GM12875 (cell line): ENCODE results near the gene SMIM1.
"Not testable (repeated sequence)": the region's sequence is repeated elsewhere in the genome, so short reads cannot be mapped to it uniquely, and the experiment has no call there.

Experiments used
- H3K4me3 ChIP-seq: one replicate; pipeline ENCODE4 v1.5.1; 2011; ENCODE audit warnings: low read depth, low read length, control low read depth
- TF ChIP-seq, protein P1 (sequence below): IDR thresholded peaks from 2 replicates; pipeline ENCODE4 v1.5.1; 2011; ENCODE audit warnings: low read depth, mild to moderate bottlenecking, control low read depth, inconsistent platforms, low read length, moderate library complexity, borderline replicate concordance; ENCODE audit not compliant: insufficient read depth

SMIM1 gene

DNA sequence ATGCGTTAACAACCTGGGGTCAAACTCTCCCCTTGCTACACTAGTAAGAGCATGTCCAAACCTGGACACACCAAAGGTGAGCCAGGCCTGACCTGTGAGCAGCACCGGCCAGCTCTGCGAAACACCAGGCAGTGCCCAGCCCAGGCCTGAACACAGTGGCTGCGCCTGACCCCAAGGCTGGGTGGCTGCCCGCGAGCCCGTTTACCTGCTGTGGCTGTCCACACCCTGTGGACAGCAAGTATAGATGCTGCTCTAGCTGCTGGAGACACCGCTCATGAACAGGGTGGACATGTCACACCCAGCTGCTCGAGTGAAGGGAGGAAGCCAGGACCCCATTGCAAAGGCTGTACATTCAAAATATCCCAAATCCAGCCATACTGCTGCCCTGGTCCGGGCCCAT lies 27.9 kb upstream of the SMIM1 start:
- TF ChIP-seq, protein P1, sequence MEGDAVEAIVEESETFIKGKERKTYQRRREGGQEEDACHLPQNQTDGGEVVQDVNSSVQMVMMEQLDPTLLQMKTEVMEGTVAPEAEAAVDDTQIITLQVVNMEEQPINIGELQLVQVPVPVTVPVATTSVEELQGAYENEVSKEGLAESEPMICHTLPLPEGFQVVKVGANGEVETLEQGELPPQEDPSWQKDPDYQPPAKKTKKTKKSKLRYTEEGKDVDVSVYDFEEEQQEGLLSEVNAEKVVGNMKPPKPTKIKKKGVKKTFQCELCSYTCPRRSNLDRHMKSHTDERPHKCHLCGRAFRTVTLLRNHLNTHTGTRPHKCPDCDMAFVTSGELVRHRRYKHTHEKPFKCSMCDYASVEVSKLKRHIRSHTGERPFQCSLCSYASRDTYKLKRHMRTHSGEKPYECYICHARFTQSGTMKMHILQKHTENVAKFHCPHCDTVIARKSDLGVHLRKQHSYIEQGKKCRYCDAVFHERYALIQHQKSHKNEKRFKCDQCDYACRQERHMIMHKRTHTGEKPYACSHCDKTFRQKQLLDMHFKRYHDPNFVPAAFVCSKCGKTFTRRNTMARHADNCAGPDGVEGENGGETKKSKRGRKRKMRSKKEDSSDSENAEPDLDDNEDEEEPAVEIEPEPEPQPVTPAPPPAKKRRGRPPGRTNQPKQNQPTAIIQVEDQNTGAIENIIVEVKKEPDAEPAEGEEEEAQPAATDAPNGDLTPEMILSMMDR = no peak

GRCh38 chr1:3745071-3745470 lies 27.5 kb upstream of the SMIM1 start:
- TF ChIP-seq, protein P1 = no peak
- no peak overlapping the region for H3K4me3 ChIP-seq

More for the DNA sequence above, 27.9 kb upstream of the SMIM1 start:
- no peak overlapping the region for H3K4me3 ChIP-seq

- TF ChIP-seq, protein P1 = no peak
- no peak overlapping the region for H3K4me3 ChIP-seq
These were observed 26.8 kb upstream of the SMIM1 start for GRCh38 chr1:3745590-3746381.

DNA sequence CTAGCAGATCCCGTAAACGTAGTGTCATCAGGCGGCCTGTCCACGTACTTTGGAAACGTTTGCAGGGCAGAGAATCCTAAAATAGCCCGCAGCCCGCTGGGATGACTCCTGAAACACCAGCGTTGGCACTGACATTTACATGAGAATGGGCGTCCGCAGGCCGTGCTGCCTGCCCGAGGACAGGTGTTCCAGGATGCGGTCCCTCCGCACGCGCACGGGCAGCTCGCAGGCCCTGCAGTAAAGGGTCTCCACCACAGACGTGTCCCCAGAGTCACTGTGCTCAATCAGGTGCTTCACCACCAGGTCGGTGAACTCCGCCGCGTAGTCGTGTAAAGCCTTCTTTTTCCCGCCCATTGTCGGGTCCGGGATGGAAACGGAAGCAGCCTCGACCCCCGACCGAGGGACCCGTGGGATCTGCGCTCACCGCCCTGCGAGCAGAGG lies 26.1 kb upstream of the SMIM1 start:
- peak overlapping the region; percentile 65 for H3K4me3 ChIP-seq
- TF ChIP-seq, protein P1 = no peak

DNA sequence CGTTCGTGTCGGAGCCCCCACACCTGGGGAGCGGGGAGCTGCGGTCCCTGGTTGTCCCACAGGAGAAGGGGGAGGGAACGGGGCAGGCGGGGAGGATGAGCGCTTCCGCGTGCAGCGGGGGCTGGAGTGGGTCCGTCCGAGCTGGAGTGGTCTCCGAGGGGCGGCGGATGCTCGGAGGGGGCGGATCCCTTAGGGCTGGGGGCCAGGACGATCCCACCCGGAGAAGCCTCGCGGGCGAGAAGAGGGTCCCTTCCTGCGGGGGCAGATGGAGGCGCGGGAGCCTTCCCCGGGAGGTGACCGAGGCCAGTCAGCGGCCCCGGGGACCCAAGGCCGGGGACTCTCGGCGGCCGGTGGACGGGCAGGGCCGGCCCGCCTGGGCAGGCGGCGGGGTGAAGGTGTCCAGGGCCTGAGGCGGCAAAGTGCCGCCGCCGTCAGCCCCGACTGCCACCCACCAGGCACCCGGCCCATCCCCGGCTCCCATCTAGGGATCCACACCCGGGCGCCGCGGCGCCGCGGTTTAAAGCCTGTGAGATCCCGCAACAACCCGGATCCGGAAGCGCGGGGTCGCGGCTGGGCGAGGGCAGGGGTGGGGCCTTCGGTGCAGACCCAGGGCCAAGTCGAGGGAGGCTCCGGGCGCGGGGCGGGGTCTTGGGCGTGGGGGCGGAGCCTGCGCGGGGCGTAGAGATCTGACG lies 25.6 kb upstream of the SMIM1 start:
- TF ChIP-seq, protein P1 = no peak
- peak overlapping the region; percentile 65 for H3K4me3 ChIP-seq

DNA sequence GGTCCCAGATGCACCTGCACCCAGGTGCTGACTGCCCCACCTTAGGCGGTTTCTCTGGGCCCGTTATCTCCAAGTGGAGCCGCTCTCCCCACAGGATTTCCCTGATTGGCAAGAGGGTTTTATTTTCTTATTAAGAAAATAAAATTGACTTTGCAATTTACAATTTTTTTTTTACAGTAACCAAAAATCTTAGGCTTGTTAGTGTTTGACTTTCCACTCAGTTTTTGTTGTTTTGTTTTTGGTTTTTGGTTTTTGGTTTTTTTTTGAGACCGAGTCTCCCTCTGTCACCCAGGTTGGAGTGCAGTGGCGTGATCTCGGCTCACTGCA lies 25.1 kb upstream of the SMIM1 start:
- TF ChIP-seq, protein P1 = no peak
- H3K4me3 ChIP-seq = peak overlapping the region; percentile 65

DNA sequence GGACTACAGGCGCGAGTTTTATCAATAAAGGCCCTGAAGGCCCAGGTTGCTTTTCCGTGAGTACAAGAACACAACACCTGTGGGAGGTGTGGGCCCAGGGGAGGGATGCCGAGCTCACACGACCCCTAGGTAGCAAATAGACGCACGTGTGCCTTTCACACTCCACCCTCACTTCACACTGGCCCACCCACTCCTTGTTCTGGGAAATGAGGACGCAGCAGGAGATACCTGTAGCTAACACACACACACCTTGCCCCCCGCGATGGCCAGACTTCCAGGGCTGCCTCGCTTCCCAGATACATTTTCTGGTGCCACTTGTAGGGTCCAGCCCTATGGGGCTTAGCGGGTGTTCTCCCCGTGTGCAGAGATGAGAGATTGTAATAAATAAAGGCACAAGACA lies 24.6 kb upstream of the SMIM1 start:
- TF ChIP-seq, protein P1 = no peak
- peak overlapping the region; percentile 65 for H3K4me3 ChIP-seq

DNA sequence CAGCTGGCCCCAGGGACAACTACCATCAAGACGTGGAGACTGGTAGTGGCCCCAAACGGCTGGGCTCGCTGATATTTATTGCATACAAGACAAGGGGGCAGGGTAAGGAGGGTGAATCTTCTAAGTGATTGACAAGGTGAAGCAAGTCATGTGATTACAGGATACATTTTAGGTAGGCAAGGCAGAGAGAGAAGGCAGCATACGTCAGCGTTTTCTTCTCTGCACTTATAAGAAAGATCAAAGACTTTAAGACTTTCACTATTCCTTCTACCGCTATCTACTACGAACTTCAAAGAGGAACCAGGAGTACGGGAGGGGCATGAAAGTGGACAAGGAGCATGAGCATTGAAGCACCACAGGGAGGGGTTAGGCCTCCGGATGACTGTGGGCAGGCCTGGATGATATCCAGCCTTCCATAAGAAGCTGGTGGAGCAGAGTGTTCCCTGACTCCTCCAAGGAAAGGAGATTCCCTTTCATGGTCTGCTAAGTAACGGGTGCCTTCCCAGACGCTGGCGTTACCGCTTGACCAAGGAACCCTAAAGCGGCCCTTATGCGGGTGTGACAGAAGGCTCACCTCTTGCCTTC lies 24.1 kb upstream of the SMIM1 start:
- not testable (repeated sequence) for H3K4me3 ChIP-seq
